Inflammatory macrophage treated with lipopolysaccharide for 1 hour (primary cell): Measurements from ENCODE around the gene RTBDN.
"Not testable (repeated sequence)": the region's sequence is repeated elsewhere in the genome, so short reads cannot be mapped to it uniquely, and the experiment has no call there.

Experiments used
- DNase-seq, 2 donors: peaks; one replicate each; pipeline ENCODE4 v3.0.0-alpha.2; 2020 to 2022

RTBDN gene

GRCh38 chr19:12817810-12818209 is 16.6 kb downstream of the RTBDN start:
- DNase-seq: not testable (repeated sequence)

GRCh38 chr19:12817188-12817587 is 17.2 kb downstream of the RTBDN start:
- not testable (repeated sequence) for DNase-seq

DNA sequence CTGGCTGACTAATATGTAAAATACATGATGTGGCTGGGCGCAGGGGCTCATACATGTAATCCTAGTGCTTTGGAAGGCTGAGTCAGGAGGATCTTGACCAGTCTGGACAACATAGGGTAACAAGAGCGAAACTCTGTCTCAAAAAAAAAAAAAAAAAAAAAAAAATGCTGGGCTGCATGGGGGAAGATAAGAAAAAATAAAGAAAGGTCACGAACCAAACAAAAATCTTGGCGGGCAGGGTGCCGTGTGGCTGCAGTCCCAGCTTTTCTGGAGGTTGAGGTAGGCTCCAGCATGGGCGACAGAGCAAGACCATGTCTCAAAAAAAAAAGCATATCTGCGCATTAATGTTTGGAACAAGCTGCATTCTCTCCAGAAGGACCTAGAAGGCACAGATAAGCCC is 19.3 kb downstream of the RTBDN start:
- DNase-seq: no peak

- DNase-seq: peak; percentile 82 to 91
Measured at GRCh38 chr19:12806242-12807081, 27.9 kb downstream of the RTBDN start, which contains the start of gene RNASEH2A. Gene RNASEH2A, plus strand, starts transcription at chr19:12806584. Its CDS starts 90 bp downstream, at chr19:12806674.

GRCh38 chr19:12804051-12804450 is 30.3 kb downstream of the RTBDN start:
- no peak for DNase-seq

DNA sequence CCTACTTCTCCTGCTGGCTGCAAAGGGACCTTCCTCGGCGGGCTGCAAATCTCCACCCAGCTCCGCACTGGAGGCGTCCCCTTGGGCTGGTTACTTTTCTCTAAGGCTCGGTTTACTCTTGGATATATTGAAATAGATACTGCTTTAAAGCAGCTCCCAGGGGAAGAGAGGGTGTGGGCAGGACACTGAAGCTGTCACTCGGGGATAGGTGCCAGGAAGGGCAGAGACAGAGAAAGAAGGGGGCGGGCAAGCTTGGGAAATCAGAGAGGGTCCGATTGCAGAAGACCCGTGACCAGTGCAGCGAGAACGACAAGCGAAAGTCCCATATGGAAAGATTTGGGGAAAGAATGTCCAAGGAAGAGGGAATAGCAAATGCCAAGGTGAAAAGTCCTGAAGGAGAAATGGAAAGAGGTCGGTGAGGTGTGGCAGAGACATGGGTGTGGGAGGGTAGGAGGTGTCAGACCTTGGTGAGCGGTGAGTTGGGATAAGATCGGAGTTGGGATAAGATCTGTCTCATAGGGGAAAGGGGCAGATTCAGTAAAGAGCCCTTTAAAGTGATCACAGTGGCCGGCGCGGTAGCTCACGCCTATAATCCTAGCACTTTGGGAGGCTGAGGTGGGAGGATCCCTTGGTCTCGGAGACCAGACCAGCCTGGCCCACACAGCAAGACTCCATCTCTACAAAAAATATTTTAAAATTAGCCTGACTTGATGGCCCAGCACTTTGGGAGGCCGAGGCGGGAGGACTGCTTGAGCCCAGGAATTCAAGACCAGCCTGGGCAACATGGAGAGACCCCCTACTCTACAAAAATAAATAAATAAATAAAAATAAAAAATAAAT is 31.9 kb downstream of the RTBDN start:
- no peak for DNase-seq

- DNase-seq: peak in 1 of 2 donors; percentile 14
Measured at GRCh38 chr19:12801466-12802266, 32.7 kb downstream of the RTBDN start, which contains the start of the genes PRDX2 and THSD8. Gene PRDX2, minus strand, starts transcription at chr19:12801800. Its CDS starts 539 bp downstream, at chr19:12801261. Gene THSD8, plus strand, starts transcription at chr19:12802069. Its CDS starts 3 bp downstream, at chr19:12802072.

DNA sequence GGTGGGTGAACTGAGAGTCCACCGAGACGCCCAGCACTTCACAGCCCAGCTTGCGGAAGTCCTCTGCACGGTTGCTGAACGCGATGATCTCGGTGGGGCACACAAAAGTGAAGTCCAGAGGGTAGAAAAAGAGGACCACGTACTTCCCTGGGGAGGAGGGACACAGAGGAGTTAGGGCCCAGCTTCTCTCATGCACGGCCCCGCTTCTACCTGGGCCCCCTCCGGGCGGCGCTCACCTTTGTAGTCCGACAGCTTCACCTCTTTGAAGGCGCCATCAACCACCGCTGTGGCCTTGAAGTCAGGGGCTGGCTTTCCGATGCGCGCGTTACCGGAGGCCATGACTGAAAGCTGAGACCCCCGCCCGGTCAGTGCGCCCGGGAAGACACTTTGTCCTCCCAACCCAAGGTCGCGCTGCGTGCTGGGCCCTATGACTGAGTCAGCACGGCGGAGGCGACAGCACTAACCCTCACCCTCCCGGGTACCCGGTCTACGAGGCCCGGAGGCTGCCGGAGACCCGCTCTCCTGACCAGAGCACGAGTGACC is 33.4 kb downstream of the RTBDN start:
- DNase-seq: no peak

- DNase-seq: peak; percentile 76 to 85
Measured at GRCh38 chr19:12800466-12800770, 34.0 kb downstream of the RTBDN start.

DNA sequence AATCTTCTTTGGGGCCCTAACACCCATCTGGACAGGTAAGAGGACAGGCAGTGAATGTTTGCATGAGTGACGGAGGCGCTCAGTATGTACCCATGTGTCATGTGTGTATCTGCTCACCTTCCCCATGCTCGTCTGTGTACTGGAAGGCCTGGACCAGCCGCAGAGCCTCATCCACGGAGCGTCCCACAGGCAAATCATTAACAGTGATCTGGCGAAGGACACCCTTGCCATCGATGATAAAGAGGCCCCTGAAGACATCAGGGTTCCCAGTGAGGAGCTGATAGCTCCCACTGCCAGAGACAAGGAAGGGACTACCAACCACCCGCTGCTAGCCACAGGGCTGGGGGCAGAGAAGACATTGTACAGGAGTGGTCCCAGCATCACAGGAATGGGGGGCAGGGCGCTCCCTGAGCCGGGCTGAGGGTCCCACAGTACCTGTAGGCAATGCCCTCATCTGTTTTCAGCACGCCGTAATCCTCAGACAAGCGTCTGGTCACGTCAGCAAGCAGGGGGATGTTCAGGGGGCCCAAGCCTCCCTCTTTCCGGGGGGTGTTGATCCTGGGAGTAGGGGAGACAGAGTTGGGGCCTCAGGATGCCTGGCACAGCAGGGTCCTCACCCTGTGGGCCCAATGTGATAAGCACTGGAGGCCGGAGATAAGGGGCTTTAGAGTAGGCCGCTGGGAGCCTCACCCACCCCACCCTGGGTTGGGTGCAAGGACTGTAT is 34.5 kb downstream of the RTBDN start:
- DNase-seq: no peak

GRCh38 chr19:12797607-12798006 is 36.8 kb downstream of the RTBDN start:
- not testable (repeated sequence) for DNase-seq

- no peak for DNase-seq
Measured at GRCh38 chr19:12797141-12797587, 37.2 kb downstream of the RTBDN start.

- DNase-seq: peak in 1 of 2 donors; percentile 90
Measured at GRCh38 chr19:12796146-12797071, 38.0 kb downstream of the RTBDN start.

DNA sequence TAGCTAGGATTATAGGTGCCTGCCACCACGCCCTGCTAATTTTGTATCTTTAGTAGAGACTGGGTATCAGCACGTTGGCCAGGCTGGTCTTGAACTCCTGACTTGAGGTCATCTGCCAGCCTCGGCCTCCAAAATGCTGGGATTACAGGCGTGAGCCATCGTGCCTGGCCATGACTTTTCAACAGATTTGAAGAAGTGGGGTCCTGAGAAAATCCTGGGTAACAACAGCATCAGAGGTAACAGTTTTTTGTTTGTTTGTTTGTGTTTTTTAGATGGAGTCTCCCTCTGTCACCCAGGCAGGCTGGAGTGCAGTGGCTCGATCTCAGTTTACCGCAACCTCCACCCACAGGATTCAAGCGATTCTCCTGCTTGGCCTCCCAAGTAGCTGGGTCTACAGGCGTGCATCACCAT is 39.4 kb downstream of the RTBDN start:
- DNase-seq: no peak

DNA sequence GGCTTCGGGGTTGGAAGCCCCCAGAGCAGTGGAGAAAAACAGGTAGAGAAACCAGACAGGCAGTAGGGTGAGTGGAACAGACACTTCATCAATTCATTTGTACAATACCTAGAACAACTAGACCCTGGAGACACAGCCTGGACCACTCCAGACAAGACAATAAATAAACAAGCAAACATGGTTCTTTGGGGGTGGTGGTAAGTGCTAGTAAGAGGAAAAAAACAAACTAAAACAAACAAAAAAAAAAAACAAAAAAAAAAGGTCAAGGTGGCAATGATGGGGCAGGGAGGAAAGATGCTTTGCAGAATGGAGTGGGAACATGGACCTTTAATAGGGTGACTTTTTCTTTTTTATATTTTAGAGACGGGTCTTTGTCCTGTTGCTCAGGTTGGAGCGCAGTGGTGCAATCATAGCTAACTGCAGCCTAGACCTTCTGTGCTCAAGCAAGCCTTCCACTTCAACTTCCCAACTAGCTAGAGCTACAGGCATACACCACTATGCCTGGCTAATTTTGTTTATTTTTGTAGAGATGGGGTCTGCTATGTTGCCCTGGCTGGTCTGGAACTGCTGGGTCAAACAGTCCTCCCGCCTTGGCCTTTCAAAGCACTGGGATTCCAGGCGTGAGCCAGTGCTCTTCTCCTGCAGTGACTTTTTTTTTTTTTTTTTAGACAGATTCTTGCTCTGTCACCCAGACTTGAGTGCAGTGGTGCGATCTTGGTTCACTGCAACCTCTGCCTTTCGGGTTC is 40.0 kb downstream of the RTBDN start:
- peak in 1 of 2 donors; percentile 30 for DNase-seq

- peak; percentile 93 to 98 for DNase-seq
Measured at GRCh38 chr19:12793290-12794195, 40.8 kb downstream of the RTBDN start.

DNA sequence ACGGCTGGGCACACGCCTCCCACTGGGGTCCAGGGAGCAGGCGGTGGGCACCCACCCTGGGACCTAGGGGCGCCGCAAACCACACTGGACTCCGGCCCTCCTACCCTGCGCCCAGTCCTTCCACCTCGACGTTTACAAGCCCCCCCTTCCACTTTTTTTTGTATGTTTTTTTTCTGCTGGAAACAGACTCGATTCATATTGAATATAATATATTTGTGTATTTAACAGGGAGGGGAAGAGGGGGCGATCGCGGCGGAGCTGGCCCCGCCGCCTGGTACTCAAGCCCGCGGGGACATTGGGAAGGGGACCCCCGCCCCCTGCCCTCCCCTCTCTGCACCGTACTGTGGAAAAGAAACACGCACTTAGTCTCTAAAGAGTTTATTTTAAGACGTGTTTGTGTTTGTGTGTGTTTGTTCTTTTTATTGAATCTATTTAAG is 41.5 kb downstream of the RTBDN start:
- DNase-seq: no peak

GRCh38 chr19:12792051-12792852 is 42.1 kb downstream of the RTBDN start:
- DNase-seq: peak; percentile 54 to 62
